ENCODE measurements around the gene TMEM88.
A peak's percentile ranks its signal among the peaks of the same experiment; 100 is the strongest.
"Not testable (repeated sequence)": the region's sequence is repeated elsewhere in the genome, so short reads cannot be mapped to it uniquely, and the experiment has no call there.

The TMEM88 gene

DNA sequence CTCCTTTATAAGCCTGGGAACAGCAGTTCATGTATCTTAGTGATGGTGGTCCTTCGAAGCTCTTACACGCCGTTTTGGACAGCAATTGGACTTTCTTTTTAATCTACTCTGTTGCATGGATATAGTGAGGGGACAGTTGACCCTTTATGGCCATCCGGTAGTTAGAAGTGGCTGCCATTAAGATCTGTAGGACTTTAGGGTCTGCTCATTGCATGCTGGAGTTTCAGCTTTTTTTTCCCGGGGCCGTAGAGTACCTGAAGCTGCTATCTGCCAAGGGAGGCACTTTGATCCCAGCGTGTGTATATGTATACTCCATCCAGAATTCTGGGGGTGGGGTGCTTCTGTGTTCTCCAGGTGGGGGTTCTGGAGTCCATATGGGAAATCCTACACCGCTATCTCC, 4.2 kb downstream of the TMEM88 start:
- Histone ChIP-seq H3K36me3 (ENCODE audit: control insufficient read depth, insufficient read depth, low read length) (no peaks in the 10 kb centered on the region), H2BK15ac (replicated peaks; ENCODE audit: low read depth) (no peak overlapping the region), H3K4ac (ENCODE audit: low read depth, low read length) (no peak overlapping the region), H2BK5ac (ENCODE audit: low read length) (no peak overlapping the region), H3K27me3 (ENCODE audit: insufficient read depth, low read length, poor library complexity) (peaks cover 2% of the 10 kb centered on the region), H3K56ac (ENCODE audit: low read length) (peak overlapping the region; percentile 93), H3K4me1 (ENCODE audit: control insufficient read depth, low read depth, low read length) (peaks cover 7% of the 10 kb centered on the region), H4K5ac (ENCODE audit: low read length) (no peak overlapping the region), H3K79me2 (ENCODE audit: control insufficient read depth, insufficient read depth, low read length) (no peaks in the 10 kb centered on the region), H3K4me2 (ENCODE audit: low read length) (peak overlapping the region; percentile 89), H2BK120ac (ENCODE audit: low read depth, low read length) (no peak overlapping the region), H3K79me1 (ENCODE audit: low read length) (peaks cover 6% of the 10 kb centered on the region), H3K9ac (ENCODE audit: low read length) (peak overlapping the region; percentile 76), H3K23ac (ENCODE audit: low read length) (no peak overlapping the region), H2AK5ac (ENCODE audit: low read length) (no peak overlapping the region), H3K18ac (ENCODE audit: low read length) (no peak overlapping the region), H3K27ac (ENCODE audit: low read depth, low read length) (no peak overlapping the region), H3K4me3 (ENCODE audit: low read length) (peak overlapping the region; percentile 69), H4K8ac (ENCODE audit: low read depth, low read length) (no peak overlapping the region)
- WGBS (ENCODE audit: extremely low coverage, insufficient coverage, low lambda C conversion rate) = no CpG with 5 or more reads among the region's 8 CpGs
- no peak for DNase-seq

DNA sequence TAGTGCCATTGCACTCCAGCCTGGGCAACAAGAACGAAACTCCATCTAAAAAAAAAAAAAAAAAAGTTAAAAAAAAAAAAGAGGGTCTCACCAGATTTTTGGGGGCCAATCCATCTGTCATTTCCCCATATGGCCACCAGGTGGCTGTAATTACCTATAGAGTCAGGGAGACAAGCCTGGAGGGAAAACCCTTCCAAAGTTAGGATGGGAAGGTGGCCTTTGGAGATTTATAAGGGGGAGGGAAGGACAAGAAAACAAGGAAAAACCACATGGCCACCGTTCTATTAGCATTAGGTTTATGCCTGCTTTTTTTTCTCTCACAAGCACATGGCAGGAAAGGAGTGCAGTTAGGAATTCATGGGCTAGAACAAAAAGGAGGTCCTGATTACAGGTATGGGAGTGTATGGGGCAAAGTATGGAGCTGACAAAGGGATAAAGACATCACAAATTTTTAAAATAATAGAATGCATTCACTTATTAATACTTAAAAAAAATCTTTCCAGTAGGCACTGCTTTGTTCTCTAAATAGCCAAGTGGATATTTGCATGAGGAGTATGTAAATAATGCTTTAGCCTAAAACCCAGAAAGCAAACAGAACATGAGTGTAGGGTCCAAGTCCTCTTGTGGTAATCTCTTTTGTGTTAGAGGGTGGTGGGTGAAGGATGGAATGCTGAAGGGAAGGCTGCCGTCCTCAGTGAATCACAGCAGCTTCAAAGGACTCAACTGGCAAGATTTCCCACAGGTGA, 8.0 kb downstream of the TMEM88 start:
- no peak overlapping the region for H3K27ac ChIP-seq (ENCODE audit: low read depth, low read length)
- H3K79me2 ChIP-seq (ENCODE audit: control insufficient read depth, insufficient read depth, low read length) = no peaks in the 10 kb centered on the region
- no peak overlapping the region for H2BK5ac ChIP-seq (ENCODE audit: low read length)
- H2BK120ac ChIP-seq (ENCODE audit: low read depth, low read length) = no peak overlapping the region
- H3K23ac ChIP-seq (ENCODE audit: low read length) = no peak overlapping the region
- H3K9ac ChIP-seq (ENCODE audit: low read length) = no peak overlapping the region
- peak; percentile 78 for DNase-seq
- no peaks in the 10 kb centered on the region for H3K27me3 ChIP-seq (ENCODE audit: insufficient read depth, low read length, poor library complexity)
- WGBS (ENCODE audit: extremely low coverage, insufficient coverage, low lambda C conversion rate) = no CpG with 5 or more reads among the region's 3 CpGs
- no peak overlapping the region for H4K5ac ChIP-seq (ENCODE audit: low read length)
- no peak overlapping the region for H2BK15ac ChIP-seq (replicated peaks; ENCODE audit: low read depth)
- peaks cover 6% of the 10 kb centered on the region for H3K79me1 ChIP-seq (ENCODE audit: low read length)
- H2AK5ac ChIP-seq (ENCODE audit: low read length) = no peak overlapping the region
- no peak overlapping the region for H3K56ac ChIP-seq (ENCODE audit: low read length)
- H3K4me1 ChIP-seq (ENCODE audit: control insufficient read depth, low read depth, low read length) = peaks cover 5% of the 10 kb centered on the region
- H3K4me2 ChIP-seq (ENCODE audit: low read length) = no peak overlapping the region
- H3K36me3 ChIP-seq (ENCODE audit: control insufficient read depth, insufficient read depth, low read length) = no peaks in the 10 kb centered on the region
- H3K18ac ChIP-seq (ENCODE audit: low read length) = no peak overlapping the region
- H3K4me3 ChIP-seq (ENCODE audit: low read length) = no peak overlapping the region
- H4K8ac ChIP-seq (ENCODE audit: low read depth, low read length) = no peak overlapping the region
- H3K4ac ChIP-seq (ENCODE audit: low read depth, low read length) = no peak overlapping the region

DNA sequence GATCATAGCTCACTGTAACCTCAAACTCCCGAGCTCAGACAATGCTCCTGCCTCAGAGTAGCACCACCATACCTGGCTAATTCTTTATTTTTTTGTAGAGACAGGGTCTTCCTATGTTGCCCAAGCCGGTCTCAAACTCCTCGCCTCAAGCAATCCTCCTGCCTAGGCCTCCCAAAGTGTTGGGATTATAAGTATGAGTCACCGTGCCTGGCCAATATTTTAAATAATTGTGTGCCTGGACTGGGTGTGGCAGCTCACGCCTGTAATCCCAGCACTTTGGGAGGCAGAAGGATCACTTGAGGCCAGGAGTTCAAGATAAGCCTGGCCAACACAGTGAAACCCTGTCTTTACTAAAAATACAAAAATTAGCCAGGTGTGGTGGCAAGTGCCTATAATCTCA, 9.5 kb downstream of the TMEM88 start:
- not testable (repeated sequence) for H3K23ac ChIP-seq (ENCODE audit: low read length); H3K18ac ChIP-seq (ENCODE audit: low read length); H3K4me3 ChIP-seq (ENCODE audit: low read length); H2AK5ac ChIP-seq (ENCODE audit: low read length); H3K4me1 ChIP-seq (ENCODE audit: control insufficient read depth, low read depth, low read length); H2BK5ac ChIP-seq (ENCODE audit: low read length); H3K27ac ChIP-seq (ENCODE audit: low read depth, low read length); H2BK15ac ChIP-seq (replicated peaks; ENCODE audit: low read depth); DNase-seq; H4K5ac ChIP-seq (ENCODE audit: low read length); H3K4ac ChIP-seq (ENCODE audit: low read depth, low read length); H3K9ac ChIP-seq (ENCODE audit: low read length); H3K56ac ChIP-seq (ENCODE audit: low read length); H3K36me3 ChIP-seq (ENCODE audit: control insufficient read depth, insufficient read depth, low read length); H3K79me1 ChIP-seq (ENCODE audit: low read length); H4K8ac ChIP-seq (ENCODE audit: low read depth, low read length); H2BK120ac ChIP-seq (ENCODE audit: low read depth, low read length); H3K27me3 ChIP-seq (ENCODE audit: insufficient read depth, low read length, poor library complexity); H3K79me2 ChIP-seq (ENCODE audit: control insufficient read depth, insufficient read depth, low read length); H3K4me2 ChIP-seq (ENCODE audit: low read length)
- WGBS (ENCODE audit: extremely low coverage, insufficient coverage, low lambda C conversion rate) = no CpG with 5 or more reads among the region's 5 CpGs

DNA sequence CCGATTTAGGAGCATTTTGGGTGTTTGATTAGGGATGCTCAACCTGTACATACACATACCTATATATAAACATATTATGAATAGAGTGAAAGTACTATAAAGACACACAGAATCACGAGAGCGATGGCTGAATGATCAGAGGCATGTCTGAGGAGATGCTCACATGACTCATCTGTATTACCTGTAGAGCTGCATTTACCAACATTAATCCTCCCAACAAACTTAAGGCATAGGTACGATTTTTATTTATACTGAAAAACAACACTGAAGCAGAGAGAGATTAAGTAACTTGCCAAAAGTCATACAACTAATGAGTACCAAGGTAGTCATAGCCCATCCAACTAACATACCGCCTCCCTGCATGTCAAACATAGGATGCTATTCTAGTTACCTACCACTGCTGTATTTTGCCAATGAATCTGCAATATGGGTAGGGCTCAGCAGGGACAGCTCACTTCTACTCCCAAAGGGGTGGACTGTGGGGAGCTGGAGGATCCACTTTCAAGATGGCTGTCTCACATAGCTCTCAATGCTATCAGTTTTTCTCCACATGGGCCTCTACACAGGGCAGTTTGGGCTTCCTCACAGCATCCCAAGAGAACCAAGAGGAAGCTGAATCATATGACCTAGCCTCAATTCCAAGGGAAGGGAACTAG, 10.3 kb downstream of the TMEM88 start:
- H3K56ac ChIP-seq (ENCODE audit: low read length) = no peak overlapping the region
- no peak overlapping the region for H2BK5ac ChIP-seq (ENCODE audit: low read length)
- no peak for DNase-seq
- no peak overlapping the region for H3K9ac ChIP-seq (ENCODE audit: low read length)
- no peaks in the 10 kb centered on the region for H3K4me1 ChIP-seq (ENCODE audit: control insufficient read depth, low read depth, low read length)
- H4K5ac ChIP-seq (ENCODE audit: low read length) = no peak overlapping the region
- no peak overlapping the region for H3K4ac ChIP-seq (ENCODE audit: low read depth, low read length)
- no peak overlapping the region for H3K23ac ChIP-seq (ENCODE audit: low read length)
- no peak overlapping the region for H2AK5ac ChIP-seq (ENCODE audit: low read length)
- H4K8ac ChIP-seq (ENCODE audit: low read depth, low read length) = no peak overlapping the region
- H3K18ac ChIP-seq (ENCODE audit: low read length) = no peak overlapping the region
- no peaks in the 10 kb centered on the region for H3K27me3 ChIP-seq (ENCODE audit: insufficient read depth, low read length, poor library complexity)
- H3K36me3 ChIP-seq (ENCODE audit: control insufficient read depth, insufficient read depth, low read length) = no peaks in the 10 kb centered on the region
- no peak overlapping the region for H2BK120ac ChIP-seq (ENCODE audit: low read depth, low read length)
- no peak overlapping the region for H3K4me3 ChIP-seq (ENCODE audit: low read length)
- H3K79me1 ChIP-seq (ENCODE audit: low read length) = no peaks in the 10 kb centered on the region
- H3K79me2 ChIP-seq (ENCODE audit: control insufficient read depth, insufficient read depth, low read length) = no peaks in the 10 kb centered on the region
- no peak overlapping the region for H2BK15ac ChIP-seq (replicated peaks; ENCODE audit: low read depth)
- no peak overlapping the region for H3K4me2 ChIP-seq (ENCODE audit: low read length)
- no peak overlapping the region for H3K27ac ChIP-seq (ENCODE audit: low read depth, low read length)
- WGBS (ENCODE audit: extremely low coverage, insufficient coverage, low lambda C conversion rate) = no CpG with 5 or more reads among the region's 5 CpGs

DNA sequence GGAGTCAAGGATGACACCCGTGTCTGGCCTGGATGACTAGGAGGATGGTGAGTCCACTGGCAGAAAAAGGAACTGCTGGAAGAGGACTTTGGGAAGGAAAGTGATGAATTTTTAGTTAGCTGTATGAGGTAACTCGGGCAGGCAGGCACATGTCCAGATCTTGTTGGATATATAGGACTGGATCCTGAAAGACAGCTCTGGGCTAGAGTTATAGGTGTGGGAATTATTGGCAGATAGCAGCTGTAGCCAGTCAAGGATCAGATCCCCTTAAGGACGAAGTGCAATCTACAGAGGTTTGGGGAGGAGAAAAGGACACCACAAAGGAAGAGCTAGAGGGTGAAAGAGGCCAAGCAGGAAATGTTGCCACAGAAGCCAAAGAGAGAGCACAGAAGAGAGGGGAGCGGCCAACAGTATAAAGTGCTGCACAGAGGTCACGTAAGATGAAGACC, 13.0 kb downstream of the TMEM88 start:
- no peak overlapping the region for H2AK5ac ChIP-seq (ENCODE audit: low read length)
- H3K4me1 ChIP-seq (ENCODE audit: control insufficient read depth, low read depth, low read length) = no peaks in the 10 kb centered on the region
- H3K36me3 ChIP-seq (ENCODE audit: control insufficient read depth, insufficient read depth, low read length) = peaks cover 2% of the 10 kb centered on the region
- no peak overlapping the region for H2BK120ac ChIP-seq (ENCODE audit: low read depth, low read length)
- H2BK5ac ChIP-seq (ENCODE audit: low read length) = no peak overlapping the region
- WGBS (ENCODE audit: extremely low coverage, insufficient coverage, low lambda C conversion rate) = no CpG with 5 or more reads among the region's 5 CpGs
- no peak overlapping the region for H2BK15ac ChIP-seq (replicated peaks; ENCODE audit: low read depth)
- H3K4me2 ChIP-seq (ENCODE audit: low read length) = no peak overlapping the region
- no peak for DNase-seq
- no peak overlapping the region for H3K56ac ChIP-seq (ENCODE audit: low read length)
- H3K23ac ChIP-seq (ENCODE audit: low read length) = no peak overlapping the region
- H4K5ac ChIP-seq (ENCODE audit: low read length) = no peak overlapping the region
- no peak overlapping the region for H3K18ac ChIP-seq (ENCODE audit: low read length)
- H3K9ac ChIP-seq (ENCODE audit: low read length) = no peak overlapping the region
- no peaks in the 10 kb centered on the region for H3K79me1 ChIP-seq (ENCODE audit: low read length)
- no peak overlapping the region for H3K4ac ChIP-seq (ENCODE audit: low read depth, low read length)
- no peak overlapping the region for H3K27ac ChIP-seq (ENCODE audit: low read depth, low read length)
- H3K27me3 ChIP-seq (ENCODE audit: insufficient read depth, low read length, poor library complexity) = no peaks in the 10 kb centered on the region
- H4K8ac ChIP-seq (ENCODE audit: low read depth, low read length) = no peak overlapping the region
- no peaks in the 10 kb centered on the region for H3K79me2 ChIP-seq (ENCODE audit: control insufficient read depth, insufficient read depth, low read length)
- no peak overlapping the region for H3K4me3 ChIP-seq (ENCODE audit: low read length)

All from mesendoderm (in vitro differentiated cells).